Upper lobe of left lung (tissue), 6 donors: Measurements from ENCODE around the gene DDX39A. TPM values are rescaled to one million over a fixed set of nuclear protein-coding genes. Genes with fewer than 3 reads are reported as not detected.

Experiments
- ATAC-seq, 2 donors: fragments of 200-7000 bp; cut with Tn5 transposase; one replicate each; pipeline ENCODE4 v1.9.1; 2022; ENCODE audit warnings: mild to moderate bottlenecking in 2 of 2, moderate library complexity in 2 of 2; ENCODE audit not compliant: low FRiP score in 2 of 2
- DNase-seq, 2 donors: peaks; one replicate each; pipeline ENCODE4 v3.0.0-alpha.2; 2019 to 2020
- H3K27ac ChIP-seq, 4 donors: fragments of 200-600 bp; sonication (generic); one replicate each; pipeline ENCODE4 v1.5.1; 2016 to 2019
- H3K27me3 ChIP-seq, 4 donors: fragments of 200-600 bp; sonication (generic); one replicate each; pipeline ENCODE4 v1.5.1; 2017 to 2019
- H3K36me3 ChIP-seq, 4 donors: fragments of 200-600 bp; sonication (generic); one replicate each; pipeline ENCODE4 v1.5.1; 2016 to 2019
- H3K4me1 ChIP-seq, 4 donors: fragments of 200-600 bp; sonication (generic); one replicate each; pipeline ENCODE4 v1.5.1; 2018 to 2019
- H3K4me3 ChIP-seq, 4 donors: fragments of 200-600 bp; sonication (generic); one replicate each; pipeline ENCODE4 v1.5.1; 2017 to 2019; ENCODE audit warnings: mild to moderate bottlenecking in 2 of 4, moderate library complexity in 1 of 4
- H3K9me3 ChIP-seq, 4 donors: fragments of 200-600 bp; sonication (generic); one replicate each; pipeline ENCODE4 v1.5.1; 2018 to 2019
- CTCF ChIP-seq, 6 experiments: fragments of 450-650 bp in 4 of 6; fragments of 200-600 bp in 2 of 6; sonication (generic) in 2 of 6; IDR thresholded peaks; one replicate each; pipeline ENCODE4 v1.5.1; 2016 to 2019; ENCODE audit warnings: antibody characterized with exemption in 6 of 6
- EP300 ChIP-seq, 4 donors: sonication (generic); formaldehyde crosslinking; IDR thresholded peaks; one replicate each; pipeline ENCODE4 v1.5.1; 2017; ENCODE audit warnings: antibody characterized with exemption in 4 of 4, control low read depth in 2 of 4
- POLR2A ChIP-seq, 4 donors: fragments of 450-650 bp; IDR thresholded peaks; one replicate each; pipeline ENCODE4 v1.5.1; 2016 to 2017; ENCODE audit warnings: antibody characterized with exemption in 4 of 4, mild to moderate bottlenecking in 2 of 4
- POLR2AphosphoS5 ChIP-seq, 2 donors: sonication (generic); formaldehyde crosslinking; IDR thresholded peaks; one replicate each; pipeline ENCODE4 v1.5.1; 2017; ENCODE audit warnings: antibody characterized with exemption in 2 of 2
- WGBS, 2 donors: methylation state at CpG; one replicate each; pipeline ENCODE4 v1.1.5; 2017 to 2018; 5-methylcytosine and 5-hydroxymethylcytosine counted together
- total RNA-seq, 6 donors: library from RNA; depleted of rRNA in 4 of 6; stranded (reverse); fragments of >200 nt in 4 of 6; gene quantifications; one replicate each; pipeline versions ENCODE4 v1.1.0 to v1.2.1, GENCODE V29; 2016 to 2021
- donor health status: DM: no; HTN: no; CAD: no; lungs with moderate emphysema.
- donor health status: DM: no; HTN: yes; CAD: no; lungs with severe emphysema.

DDX39A gene
- total RNA-seq, 6 donors from 2014 or later = 47.6 to 189 (median 86.0) TPM

DNA sequence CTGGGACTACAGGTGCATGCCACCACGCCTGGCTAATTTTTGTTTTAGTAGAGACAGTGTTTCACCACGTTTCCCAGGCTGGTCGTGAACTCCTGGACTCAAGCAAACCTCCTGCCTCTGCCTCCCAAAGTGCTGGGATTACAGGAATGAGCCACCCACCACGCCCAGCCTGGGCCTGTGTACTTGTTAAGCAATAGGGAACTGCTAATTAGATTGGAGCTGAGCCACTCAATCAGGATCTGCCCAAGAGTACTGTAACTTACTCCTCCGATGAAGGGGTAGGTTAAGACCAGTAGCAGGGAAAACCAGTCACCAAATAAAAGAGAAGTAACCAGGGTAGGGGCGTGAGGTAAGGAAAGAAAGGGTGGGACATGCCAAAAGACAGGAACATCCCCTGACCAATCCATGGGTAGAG is 2.3 kb downstream of the DDX39A start:
- ATAC-seq (no peak), DNase-seq (peak in 1 of 2 donors; percentile 67)
- H3K4me3 ChIP-seq = peak overlapping the region in 1 of 4 donors; percentile 77
- peak overlapping the region in 2 of 4 donors; percentile 39 to 92 for H3K27ac ChIP-seq
- TF ChIP-seq POLR2AphosphoS5 (IDR thresholded peaks at IDR 0.05) = no peak
- no peak for TF ChIP-seq POLR2A (IDR thresholded peaks at IDR 0.05)
- no peak for TF ChIP-seq CTCF (IDR thresholded peaks at IDR 0.05)
- TF ChIP-seq EP300 (IDR thresholded peaks at IDR 0.05) = no peak
- H3K9me3 ChIP-seq = no peaks in the 10 kb centered on the region
- H3K36me3 ChIP-seq = peaks cover 7 to 18% (median 15%) of the 10 kb centered on the region in 4 donors
- H3K27me3 ChIP-seq = no peaks in the 10 kb centered on the region
- WGBS, 2 donors = 44 to 50% methylated on average over 6 of the region's 6 CpGs
- peaks cover 28 to 69% (median 44%) of the 10 kb centered on the region in 4 donors for H3K4me1 ChIP-seq

DNA sequence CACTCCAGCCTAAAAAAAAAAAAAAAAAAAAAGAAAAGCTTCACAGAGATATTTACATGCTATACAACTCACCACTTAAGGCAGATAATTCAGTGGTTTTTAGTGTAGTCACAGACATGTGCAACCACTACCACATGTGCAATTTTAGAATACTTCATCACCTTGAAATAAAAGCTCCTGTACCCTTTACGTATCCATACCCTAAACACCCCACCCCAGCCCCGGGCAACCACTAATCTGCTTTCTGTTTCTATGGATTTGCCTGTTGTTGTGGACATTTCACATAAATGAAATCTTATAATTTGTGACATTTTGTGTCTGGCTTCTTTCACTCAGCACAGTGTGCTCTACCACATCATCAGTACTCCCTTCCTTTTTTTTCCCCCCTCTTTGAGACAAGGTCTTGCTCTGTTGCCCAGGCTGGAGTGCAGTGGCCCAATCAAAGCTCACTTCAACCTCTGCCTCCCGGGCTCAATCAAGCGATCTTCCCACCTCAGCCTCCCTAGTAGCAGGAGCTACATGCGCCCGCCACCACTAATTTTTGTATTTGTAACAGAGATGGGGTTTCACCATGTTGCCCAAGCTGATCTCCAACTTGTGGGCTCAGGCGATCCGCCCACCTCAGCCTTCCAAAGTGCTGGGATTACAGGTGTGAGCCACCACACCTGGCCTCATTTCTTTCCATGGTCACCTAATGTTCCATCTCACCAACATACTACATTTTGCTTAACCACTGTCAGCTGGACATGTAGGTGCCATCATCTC is 4.0 kb downstream of the DDX39A start:
- WGBS, 2 donors = 93 to 95% methylated on average over 8 of the region's 8 CpGs
- H3K4me3 ChIP-seq = no peak overlapping the region
- no peak for DNase-seq
- TF ChIP-seq EP300 (IDR thresholded peaks at IDR 0.05) = no peak
- TF ChIP-seq POLR2A (IDR thresholded peaks at IDR 0.05) = no peak
- TF ChIP-seq POLR2AphosphoS5 (IDR thresholded peaks at IDR 0.05) = no peak
- TF ChIP-seq CTCF (IDR thresholded peaks at IDR 0.05) = no peak
- H3K27ac ChIP-seq = no peak overlapping the region
- peaks cover 34 to 82% (median 47%) of the 10 kb centered on the region in 4 donors for H3K4me1 ChIP-seq
- H3K27me3 ChIP-seq = no peaks in the 10 kb centered on the region
- no peak for ATAC-seq
- peaks cover 20 to 35% (median 32%) of the 10 kb centered on the region in 4 donors for H3K36me3 ChIP-seq
- no peaks in the 10 kb centered on the region for H3K9me3 ChIP-seq

GRCh38 chr19:14413693-14414181 is 5.4 kb downstream of the DDX39A start:
- Histone ChIP-seq H3K9me3 (no peaks in the 10 kb centered on the region), H3K4me1 (peaks cover 33 to 86% (median 46%) of the 10 kb centered on the region in 4 donors), H3K27ac (peak overlapping the region in 1 of 4 donors; percentile 2), H3K4me3 (no peak overlapping the region), H3K36me3 (peaks cover 34 to 49% (median 46%) of the 10 kb centered on the region in 4 donors), H3K27me3 (no peaks in the 10 kb centered on the region)
- ATAC-seq = no peak
- no peak for DNase-seq
- 64 to 70% methylated on average over 3 of the region's 3 CpGs for WGBS, 2 donors
- TF ChIP-seq EP300 (IDR thresholded peaks at IDR 0.05) (no peak), CTCF (IDR thresholded peaks at IDR 0.05) (no peak), POLR2AphosphoS5 (IDR thresholded peaks at IDR 0.05) (no peak), POLR2A (IDR thresholded peaks at IDR 0.05) (no peak)

GRCh38 chr19:14412996-14413692 is 6.0 kb downstream of the DDX39A start:
- Histone ChIP-seq H3K9me3 (no peaks in the 10 kb centered on the region), H3K36me3 (peaks cover 40 to 55% (median 52%) of the 10 kb centered on the region in 4 donors), H3K4me3 (no peak overlapping the region), H3K27me3 (no peaks in the 10 kb centered on the region), H3K27ac (peak overlapping the region in 1 of 4 donors; percentile 2), H3K4me1 (peaks cover 33 to 80% (median 44%) of the 10 kb centered on the region in 4 donors)
- DNase-seq (no peak), ATAC-seq (no peak)
- WGBS, 2 donors = 84 to 86% methylated on average over 14 to 15 of the region's 15 CpGs
- TF ChIP-seq POLR2AphosphoS5 (IDR thresholded peaks at IDR 0.05) (no peak), POLR2A (IDR thresholded peaks at IDR 0.05) (no peak), EP300 (IDR thresholded peaks at IDR 0.05) (no peak), CTCF (IDR thresholded peaks at IDR 0.05) (no peak)
